ENCODE data around the gene BID. TPM values are rescaled to one million over a fixed set of nuclear protein-coding genes. Genes with fewer than 3 reads are reported as not detected.
A peak's percentile ranks its signal among the peaks of the same experiment; 100 is the strongest.

Gene BID
- total and polyA plus RNA-seq, 2 of the 8 experiments (the other 6 are each of a cell fraction or from before 2014, with no cell fraction given): 39.3 to 114 TPM

GRCh38 chr22:17770180-17771077 is 3.8 kb downstream of the BID start:
- Histone ChIP-seq H3K4me1 (replicated peaks in 1 of 4; ENCODE audit: control insufficient read depth in 3 of 4, insufficient read depth in 4 of 4, low read length in 3 of 4) (peaks cover 0 to 18% (median 14%) of the 10 kb centered on the region in 4 experiments; a peak in 6 of 7 replicates), H3K9ac (replicated peaks in 1 of 4; ENCODE audit: extremely low read depth in 1 of 4, low read depth in 3 of 4, low read length in 3 of 4) (no peak overlapping the region), H3K23me2 (ENCODE audit: low read depth, low read length) (peaks cover 11% of the 10 kb centered on the region), H2AFZ (ENCODE audit: low read length) (no peak overlapping the region), H2BK12ac (ENCODE audit: low read depth, low read length) (no peak overlapping the region), H2BK20ac (ENCODE audit: low read length) (no peak overlapping the region), H3K56ac (replicated peaks; ENCODE audit: insufficient read length, low read depth, low read length) (no peak overlapping the region), H3K4me2 (ENCODE audit: insufficient read depth in 1 of 2, low read depth in 2 of 2, low read length in 2 of 2) (no peak overlapping the region), H3K18ac (ENCODE audit: extremely low read depth, low read length) (no peak overlapping the region; the same call in 1 of the 2 replicates), H3K4ac (replicated peaks; ENCODE audit: insufficient read length, low read depth, low read length) (no peak overlapping the region), H3K27ac (ENCODE audit: low read depth, low read length) (no peak overlapping the region), H2BK120ac (replicated peaks; ENCODE audit: low read depth, low read length) (no peak overlapping the region), H4K20me1 (replicated peaks in 1 of 2; ENCODE audit: control insufficient read depth in 1 of 2, insufficient read depth in 2 of 2, low read length in 2 of 2) (peaks cover 2 to 11% of the 10 kb centered on the region in 2 experiments), H3K14ac (ENCODE audit: insufficient read length) (no peak overlapping the region), H3K9me3 (ENCODE audit: insufficient read depth in 2 of 2, low read depth in 1 of 2, low read length in 1 of 2) (no peaks in the 10 kb centered on the region), H3K4me3 (ENCODE audit: extremely low read depth in 1 of 4, insufficient read depth in 2 of 4, low read depth in 3 of 4, low read length in 4 of 4) (no peak overlapping the region), H4K91ac (replicated peaks; ENCODE audit: insufficient read length, low read length) (no peak overlapping the region), H3K23ac (ENCODE audit: insufficient read length) (no peak overlapping the region), H2BK5ac (ENCODE audit: low read depth, low read length) (no peak overlapping the region), H3K79me1 (ENCODE audit: low read depth, low read length) (peaks cover 12% of the 10 kb centered on the region), H2BK15ac (ENCODE audit: low read length) (no peak overlapping the region), H2AK5ac (ENCODE audit: low read depth, low read length) (no peak overlapping the region), H3K27me3 (replicated peaks in 1 of 4; ENCODE audit: control insufficient read depth in 3 of 4, extremely low read depth in 1 of 4, insufficient read depth in 3 of 4, low read length in 3 of 4) (no peaks in the 10 kb centered on the region), H3K36me3 (ENCODE audit: control insufficient read depth in 2 of 4, insufficient read depth in 4 of 4, low read length in 3 of 4) (no peaks in the 10 kb centered on the region), H4K8ac (ENCODE audit: extremely low read depth, insufficient read depth, low read length) (0 out of 2 replicates have a peak overlapping the region, but pooled peaks have one; percentile 41), H4K5ac (ENCODE audit: insufficient read length, low read depth, low read length) (no peak overlapping the region), H3K79me2 (ENCODE audit: control insufficient read depth in 1 of 2, insufficient read depth in 2 of 2, low read length in 2 of 2) (peaks cover 0 to 46% of the 10 kb centered on the region in 2 experiments; a peak in 1 of 4 replicates)
- DNase-seq (ENCODE audit: low read depth in 1 of 2, low spot score in 2 of 2): peak in 1 of 2 experiments; percentile 43
- no peak for FAIRE-seq
- ChIA-PET POLR2A (ENCODE audit: partially characterized antibody) (interaction anchor here (1.0 to 1.6 kb wide), 2 partner anchors 18 to 25 kb away, joined by 4 read pairs; no protein-coding TSS in a partner anchor), CTCF (ENCODE audit: partially characterized antibody) (interaction anchor here (0.8 to 5.1 kb wide), 10 partner anchors 11 to 28 kb away, joined by 3 to 54 read pairs (median 5); no protein-coding TSS in a partner anchor)
- WGBS, 2 experiments (ENCODE audit: extremely low coverage in 1 of 2, insufficient coverage in 1 of 2, insufficient read length in 1 of 2, insufficient replicate concordance in 2 of 2, low coverage in 1 of 2, low lambda C conversion rate in 2 of 2, missing lambda C conversion rate in 1 of 2): 92% methylated on average over 19 of the region's 19 CpGs; no CpG with 5 or more reads in 1 of the 2 experiments
- TF ChIP-seq EP300 (IDR thresholded peaks at IDR 0.05; ENCODE audit: borderline replicate concordance in 1 of 2, low read depth in 2 of 2, low read length in 2 of 2) (no peak), RBBP5 (IDR thresholded peaks at IDR 0.05; ENCODE audit: borderline replicate concordance, low read depth, low read length) (no peak), TCF12 (IDR thresholded peaks at IDR 0.05; ENCODE audit: low read depth, low read length) (no peak), FOSL1 (IDR thresholded peaks at IDR 0.05; ENCODE audit: insufficient read depth, low read depth, low read length) (no peak), EZH2 (IDR thresholded peaks at IDR 0.05; ENCODE audit: low read depth, low read length, severe bottlenecking) (no peak), MAX (IDR thresholded peaks at IDR 0.05) (no peak), CHD1 (IDR thresholded peaks at IDR 0.05; ENCODE audit: low read depth, low read length) (no peak), CTBP2 (IDR thresholded peaks at IDR 0.05; ENCODE audit: borderline replicate concordance, insufficient read depth, insufficient read length, low read length) (no peak), KDM5A (IDR thresholded peaks at IDR 0.05; ENCODE audit: low read length) (no peak)
